ENCODE measurements around the gene RTP2. TPM values are rescaled to one million over a fixed set of nuclear protein-coding genes. Genes with fewer than 3 reads are reported as not detected.

The RTP2 gene, protein sequence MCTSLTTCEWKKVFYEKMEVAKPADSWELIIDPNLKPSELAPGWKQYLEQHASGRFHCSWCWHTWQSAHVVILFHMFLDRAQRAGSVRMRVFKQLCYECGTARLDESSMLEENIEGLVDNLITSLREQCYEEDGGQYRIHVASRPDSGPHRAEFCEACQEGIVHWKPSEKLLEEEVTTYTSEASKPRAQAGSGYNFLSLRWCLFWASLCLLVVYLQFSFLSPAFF
- not detected in 2 replicates for total RNA-seq

DNA sequence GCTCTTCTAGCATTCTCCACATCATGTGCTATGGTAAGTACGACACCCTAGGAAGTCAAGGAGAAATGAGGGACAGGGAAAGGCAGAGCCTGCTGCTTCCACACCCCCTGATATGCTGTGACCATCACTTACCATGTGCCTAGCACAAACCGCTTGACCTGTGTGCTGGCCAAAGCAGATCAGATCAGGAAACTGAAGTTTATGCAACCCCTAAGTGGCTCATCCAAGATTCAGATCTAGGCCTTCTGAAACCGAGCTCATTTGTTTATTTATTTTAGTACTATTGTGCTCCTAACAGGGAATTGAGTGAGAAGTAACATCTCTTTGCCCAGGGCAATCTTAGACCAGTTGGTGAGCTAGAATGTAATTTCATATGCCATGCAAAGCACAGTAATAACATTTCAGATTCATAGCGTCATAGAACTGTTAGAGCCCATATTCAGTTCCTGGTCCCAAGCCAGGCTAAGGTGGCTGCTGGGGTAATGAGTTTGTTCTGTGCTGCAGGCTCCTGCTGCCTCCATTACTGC is at the start of gene RTP2:
RTP2 (minus strand) TSS at position 51 of the 527 bp plus-strand sequence. CDS start 429 bp downstream, outside the sequence.

DNA sequence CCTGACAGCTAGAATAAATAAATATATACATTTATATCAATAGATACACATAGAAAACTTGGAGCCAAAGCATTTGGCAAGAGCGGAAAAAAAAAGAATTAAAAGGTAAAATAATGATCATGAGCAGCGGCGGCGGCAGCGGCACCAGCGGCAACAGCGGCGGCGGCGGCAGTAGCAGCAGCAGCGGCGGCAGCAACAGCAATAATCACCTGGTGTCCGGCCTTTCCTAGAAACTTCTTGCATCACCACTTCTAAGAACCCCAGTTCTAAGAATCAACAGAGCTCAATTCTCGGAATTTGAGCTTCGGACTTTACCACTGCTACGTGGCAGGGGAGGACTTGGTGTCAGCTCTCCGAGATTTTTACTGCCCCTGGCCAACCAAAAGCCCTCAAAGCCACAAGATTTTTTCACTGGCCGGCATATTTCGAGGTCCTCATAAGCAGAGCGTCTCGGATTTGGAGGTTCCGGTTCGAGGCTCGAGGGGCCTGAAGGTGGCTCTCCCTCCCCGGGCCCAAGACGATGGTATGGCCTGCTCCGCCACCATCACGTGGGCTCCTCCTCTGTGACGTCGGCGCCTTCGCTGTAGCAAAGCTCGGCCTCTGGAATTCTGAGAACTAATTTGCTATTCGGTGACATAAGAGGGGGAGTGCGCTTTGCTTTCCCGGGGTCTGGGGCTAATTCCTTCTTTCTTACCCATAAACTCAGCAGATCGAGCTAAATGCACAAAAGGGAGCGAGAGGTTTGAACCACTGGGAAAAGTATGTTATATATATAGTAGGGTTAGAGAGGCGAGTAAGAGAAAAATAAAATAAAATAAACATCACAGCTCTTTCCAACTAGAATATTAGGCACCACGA is 43.1 kb upstream of the RTP2 start, which contains the start of gene BCL6:
BCL6 (minus strand) TSS at position 268 of the 858 bp plus-strand sequence. CDS start 11,775 bp downstream, outside the sequence.

DNA sequence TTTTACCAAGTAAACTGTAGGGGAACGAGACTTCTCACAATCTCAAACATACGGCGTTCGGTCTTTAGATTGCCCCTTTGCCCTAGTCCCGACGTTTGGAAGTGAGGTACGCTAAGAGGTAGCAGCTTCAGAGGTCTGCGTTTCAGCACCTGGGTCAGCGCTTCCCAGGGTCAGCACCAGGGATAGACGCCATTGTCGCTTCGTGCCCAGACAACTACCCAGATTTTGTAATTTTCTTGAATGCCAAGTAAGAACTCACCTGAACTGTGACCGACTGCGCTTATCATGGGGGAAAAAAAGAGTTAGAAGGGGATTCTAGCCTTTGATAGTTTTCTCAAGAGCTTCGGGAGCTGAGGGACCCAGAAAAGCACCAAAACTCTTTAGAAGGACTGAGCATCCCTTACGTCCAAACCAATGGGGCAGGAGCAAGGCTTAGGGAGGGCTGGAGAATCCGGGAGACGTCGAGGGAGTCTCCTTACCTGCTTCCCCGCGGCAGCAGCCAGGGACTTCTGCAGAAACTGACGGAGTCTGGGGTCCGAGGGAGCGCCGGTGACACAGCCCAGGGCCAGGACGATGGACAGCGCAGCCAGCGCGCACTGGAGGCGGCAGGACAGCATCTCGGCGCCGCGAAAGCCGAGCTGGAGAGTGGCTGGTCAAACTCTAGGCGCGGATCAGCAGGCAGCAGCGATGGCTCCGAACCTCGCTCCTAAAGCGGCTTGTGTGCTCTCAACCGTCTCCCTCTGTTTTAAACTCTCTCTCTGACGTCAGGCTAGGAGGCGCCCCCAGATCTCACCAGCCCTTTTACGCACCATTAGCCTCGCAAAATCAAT is 32.5 kb downstream of the RTP2 start, which contains the start of gene SST:
SST (minus strand) TSS at position 720 of the 830 bp plus-strand sequence; CDS start at position 617, 103 bp downstream.

Other genes starting within 250 kb of the RTP2 start
- gene SST, start 32.2 kb downstream of the RTP2 start, total RNA-seq, result not detected in 2 replicates
- gene BCL6, start 42.9 kb upstream of the RTP2 start, total RNA-seq, result 3.4 and 16.1 TPM in 2 replicates

Data from nasal cavity respiratory epithelium epithelial cell of viscerocranial mucosa (primary cell).